Bronchial epithelial cell (primary cell): ENCODE data around the gene OSBPL3. TPM values are rescaled to one million over a fixed set of nuclear protein-coding genes. Genes with fewer than 3 reads are reported as not detected.
A peak's percentile ranks its signal among the peaks of the same experiment; 100 is the strongest.
"Not testable (repeated sequence)": the region's sequence is repeated elsewhere in the genome, so short reads cannot be mapped to it uniquely, and the experiment has no call there.

Source experiments
- DNase-seq: peaks from one replicate; pipeline ENCODE4 v3.0.0-alpha.2; 2010; ENCODE audit warnings: low read depth
- FAIRE-seq: peaks from 2 replicates; lab custom pipeline; 2011; peaks lifted over from hg19 to GRCh38; lab: Jason Lieb, UNC
- H3K27me3 ChIP-seq: 2 replicates; pipeline ENCODE4 v1.5.1; 2011; ENCODE audit warnings: low read length; ENCODE audit not compliant: control insufficient read depth, insufficient read depth
- H3K36me3 ChIP-seq: 2 replicates; pipeline ENCODE4 v1.5.1; 2011; ENCODE audit warnings: low read length; ENCODE audit not compliant: control insufficient read depth, insufficient read depth
- H3K4me3 ChIP-seq: 2 replicates; pipeline ENCODE4 v1.5.1; 2011; ENCODE audit warnings: mild to moderate bottlenecking, low read depth, low read length, control low read depth
- total RNA-seq: library from RNA; depleted of rRNA; stranded (reverse); fragments of >200 nt; gene quantifications from 2 replicates; pipeline ENCODE4 v1.2.1, GENCODE V29; 2014
- TF ChIP-seq, protein P1 (sequence below): IDR thresholded peaks from 2 replicates; pipeline ENCODE4 v1.5.1; 2011; ENCODE audit warnings: mild to moderate bottlenecking, moderate library complexity, low read length, control low read depth, inconsistent platforms; ENCODE audit not compliant: insufficient read depth, severe bottlenecking

Gene OSBPL3
- total RNA-seq, 1 donor from 2014 or later: 25.0 TPM

DNA sequence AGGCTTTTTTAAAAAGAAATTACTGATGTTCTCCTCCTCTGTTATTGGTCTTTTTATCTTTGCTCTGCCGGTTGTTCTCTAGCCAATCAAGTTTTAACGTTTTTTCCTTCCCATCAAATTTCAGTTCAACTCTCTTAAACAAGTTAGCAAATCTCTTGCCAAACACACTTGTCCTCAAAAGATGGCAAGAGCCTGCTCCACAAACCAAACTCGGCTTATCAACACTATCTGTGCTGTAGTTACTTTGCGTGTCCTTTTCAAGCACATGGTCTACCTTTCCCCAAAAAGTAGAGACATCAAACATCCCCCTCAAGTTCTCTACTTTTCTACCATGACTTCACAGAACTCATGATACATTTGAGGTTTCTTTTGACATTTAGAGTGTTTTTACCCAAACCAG lies 71.3 kb downstream of the OSBPL3 start:
- no peak for FAIRE-seq

DNA sequence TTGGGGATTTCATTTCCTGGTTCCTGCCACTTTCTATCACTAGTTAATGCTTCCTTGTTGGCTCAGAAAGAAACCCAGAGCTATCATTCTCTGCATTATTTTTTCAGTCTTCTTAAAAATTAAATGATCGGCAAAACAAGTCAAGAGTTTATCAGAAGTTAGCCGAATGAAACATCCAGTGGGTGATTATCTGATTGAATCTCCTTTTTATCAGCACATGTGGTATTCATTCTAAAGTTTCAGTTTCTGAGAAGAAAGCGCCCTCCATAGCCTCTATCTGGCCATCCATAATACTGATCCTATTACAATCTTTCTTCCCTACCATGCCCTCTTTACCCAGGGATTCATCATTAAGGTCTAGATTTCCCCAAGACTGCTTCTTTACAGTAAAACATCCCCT lies 71.8 kb downstream of the OSBPL3 start:
- Histone ChIP-seq H3K4me3 (no peak overlapping the region), H3K36me3 (peaks cover 1% of the 10 kb centered on the region), H3K27me3 (no peaks in the 10 kb centered on the region)
- FAIRE-seq: no peak
- DNase-seq: no peak
- TF ChIP-seq, protein P1, sequence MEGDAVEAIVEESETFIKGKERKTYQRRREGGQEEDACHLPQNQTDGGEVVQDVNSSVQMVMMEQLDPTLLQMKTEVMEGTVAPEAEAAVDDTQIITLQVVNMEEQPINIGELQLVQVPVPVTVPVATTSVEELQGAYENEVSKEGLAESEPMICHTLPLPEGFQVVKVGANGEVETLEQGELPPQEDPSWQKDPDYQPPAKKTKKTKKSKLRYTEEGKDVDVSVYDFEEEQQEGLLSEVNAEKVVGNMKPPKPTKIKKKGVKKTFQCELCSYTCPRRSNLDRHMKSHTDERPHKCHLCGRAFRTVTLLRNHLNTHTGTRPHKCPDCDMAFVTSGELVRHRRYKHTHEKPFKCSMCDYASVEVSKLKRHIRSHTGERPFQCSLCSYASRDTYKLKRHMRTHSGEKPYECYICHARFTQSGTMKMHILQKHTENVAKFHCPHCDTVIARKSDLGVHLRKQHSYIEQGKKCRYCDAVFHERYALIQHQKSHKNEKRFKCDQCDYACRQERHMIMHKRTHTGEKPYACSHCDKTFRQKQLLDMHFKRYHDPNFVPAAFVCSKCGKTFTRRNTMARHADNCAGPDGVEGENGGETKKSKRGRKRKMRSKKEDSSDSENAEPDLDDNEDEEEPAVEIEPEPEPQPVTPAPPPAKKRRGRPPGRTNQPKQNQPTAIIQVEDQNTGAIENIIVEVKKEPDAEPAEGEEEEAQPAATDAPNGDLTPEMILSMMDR: no peak

More for the DNA sequence above, 71.3 kb downstream of the OSBPL3 start:
- TF ChIP-seq, protein P1: no peak
- H3K4me3 ChIP-seq: no peak overlapping the region
- no peak for DNase-seq
- H3K36me3 ChIP-seq: peaks cover 1% of the 10 kb centered on the region
- no peaks in the 10 kb centered on the region for H3K27me3 ChIP-seq

DNA sequence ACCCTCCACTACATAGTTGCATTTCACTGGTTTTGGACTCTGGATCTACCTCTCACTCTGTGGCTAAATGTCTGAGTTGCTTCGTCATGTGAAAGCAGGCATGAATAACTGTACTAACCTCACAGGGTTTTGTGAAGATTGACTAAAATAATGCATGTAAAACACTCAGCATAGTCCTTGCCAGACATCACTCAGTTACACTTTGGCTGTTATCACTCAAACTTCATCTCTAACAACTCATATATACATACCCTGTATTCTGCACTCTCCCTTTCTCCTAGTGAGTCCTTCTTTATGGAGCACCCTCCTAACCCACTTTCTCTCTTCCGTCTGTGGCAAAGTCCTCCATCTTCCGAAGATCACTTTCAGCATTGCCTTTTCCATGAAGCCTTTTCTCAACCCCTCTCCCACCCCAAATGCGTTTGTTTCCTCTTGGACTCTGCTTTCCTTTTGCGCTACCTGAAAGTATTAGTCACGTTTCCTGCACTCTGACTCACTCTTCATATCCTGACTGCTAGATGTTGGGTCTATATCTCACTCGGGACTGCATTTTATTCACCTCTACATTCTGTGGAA lies 72.6 kb downstream of the OSBPL3 start:
- peak; percentile 89 for DNase-seq
- Histone ChIP-seq H3K36me3 (peaks cover 1% of the 10 kb centered on the region), H3K4me3 (no peak overlapping the region), H3K27me3 (no peaks in the 10 kb centered on the region)
- no peak for FAIRE-seq
- TF ChIP-seq, protein P1: no peak

DNA sequence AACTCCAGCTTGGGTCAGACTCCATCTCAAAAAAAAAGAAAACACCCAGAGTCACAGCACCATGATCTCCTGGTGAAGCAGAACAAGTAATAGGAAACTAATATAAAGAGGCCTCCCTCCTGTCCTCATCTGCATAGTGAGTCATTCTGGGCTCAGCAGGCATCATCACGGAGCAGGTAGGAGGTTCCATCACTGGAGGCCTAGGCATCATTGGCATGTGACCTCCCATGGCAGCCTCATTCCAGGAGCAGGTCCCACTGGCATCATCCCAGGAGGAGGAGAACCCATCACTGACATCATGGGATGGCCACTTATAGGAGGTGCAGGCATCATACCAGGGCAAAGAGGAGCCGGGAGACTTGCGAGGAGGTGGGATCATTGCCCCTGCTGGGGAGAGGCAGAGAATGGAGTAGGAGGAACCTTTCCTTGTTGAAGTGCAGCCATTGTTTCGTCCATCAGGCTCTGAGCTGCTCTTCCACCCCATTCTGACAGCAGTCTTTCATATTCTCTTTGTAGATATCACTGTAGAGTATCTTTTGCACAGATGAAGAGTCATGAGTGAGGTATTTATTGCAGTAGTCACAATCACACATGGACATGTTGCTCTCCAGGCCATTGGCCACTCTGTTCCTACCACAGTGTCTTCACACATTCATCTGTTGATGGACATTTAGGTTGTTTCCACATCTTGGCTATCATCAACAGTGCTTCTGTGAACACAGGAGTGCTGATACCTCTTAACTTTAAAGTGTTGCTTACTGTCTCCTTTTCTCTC lies 73.8 kb downstream of the OSBPL3 start:
- TF ChIP-seq, protein P1: no peak
- H3K4me3 ChIP-seq: no peak overlapping the region
- DNase-seq (peak; percentile 81), FAIRE-seq (peak; percentile 7)
- peaks cover 1% of the 10 kb centered on the region for H3K36me3 ChIP-seq
- H3K27me3 ChIP-seq: no peaks in the 10 kb centered on the region

DNA sequence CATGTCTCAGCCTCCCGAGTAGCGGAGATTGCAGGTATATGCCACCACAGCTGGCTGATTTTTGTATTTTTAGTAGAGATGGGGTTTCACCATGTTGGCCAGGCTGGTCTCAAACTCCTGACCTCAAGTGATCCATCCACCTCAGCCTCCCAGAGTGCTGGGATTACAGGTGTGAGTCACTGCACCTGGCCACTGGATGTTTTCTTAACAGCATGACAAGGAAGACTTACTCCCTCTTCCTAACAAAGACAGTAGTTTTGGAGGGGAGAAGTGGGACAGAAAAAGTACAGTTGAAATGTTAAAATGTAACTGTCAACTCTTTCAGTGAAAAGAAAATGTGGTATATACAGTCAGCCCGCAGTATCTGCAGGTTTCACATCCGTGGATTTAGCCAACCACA lies 76.0 kb downstream of the OSBPL3 start:
- FAIRE-seq, H3K36me3 ChIP-seq, H3K4me3 ChIP-seq, DNase-seq, H3K27me3 ChIP-seq: not testable (repeated sequence)

DNA sequence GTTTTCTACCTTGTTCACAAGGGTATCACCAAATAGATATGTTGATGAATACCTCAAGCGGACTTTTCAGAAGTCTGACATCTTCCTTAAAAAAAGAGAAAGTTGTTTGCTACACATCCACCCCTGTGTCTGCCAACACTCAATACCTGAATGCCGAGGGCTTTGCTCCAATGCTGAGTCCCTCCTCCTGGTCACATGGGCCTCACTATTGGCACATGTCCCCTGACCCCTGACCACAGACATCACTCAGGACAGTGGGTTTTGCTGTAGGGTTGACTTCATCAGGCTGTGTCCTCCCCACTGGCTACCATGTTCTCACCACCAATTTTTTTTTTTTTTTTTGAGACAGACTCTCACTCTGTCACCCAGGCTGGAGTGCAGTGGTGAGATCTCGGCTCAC lies 76.4 kb downstream of the OSBPL3 start:
- Histone ChIP-seq H3K36me3 (peaks cover 1% of the 10 kb centered on the region), H3K4me3 (no peak overlapping the region), H3K27me3 (no peaks in the 10 kb centered on the region)
- DNase-seq: no peak
- no peak for FAIRE-seq
- TF ChIP-seq, protein P1: no peak
